GM10847 (cell line): ENCODE data around the gene NBEA.

Experiments
- POLR2A ChIP-seq: IDR thresholded peaks from 2 replicates; pipeline ENCODE4 v1.6.1; 2011; ENCODE audit not compliant: insufficient read length; ENCODE audit errors: extremely low read depth

Gene NBEA

DNA sequence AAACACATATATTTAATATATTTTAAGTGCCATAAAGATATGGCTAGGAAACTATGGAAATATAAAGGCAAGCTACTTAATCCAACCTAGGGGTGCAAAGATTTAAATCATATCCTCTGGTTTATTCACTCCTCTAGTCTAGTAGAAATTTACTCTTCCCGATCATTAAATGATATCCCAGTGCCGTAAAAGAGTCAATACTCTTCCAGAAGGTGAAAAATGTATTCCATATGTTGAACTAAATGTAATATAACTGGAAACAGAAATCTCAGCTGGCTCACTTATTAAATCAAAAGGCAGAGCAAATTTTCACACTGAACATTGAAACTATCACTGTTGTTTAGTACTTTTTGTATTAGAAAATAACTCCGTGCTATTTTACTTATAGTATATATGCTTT lies 523.3 kb downstream of the NBEA start:
- no peak for TF ChIP-seq POLR2A

DNA sequence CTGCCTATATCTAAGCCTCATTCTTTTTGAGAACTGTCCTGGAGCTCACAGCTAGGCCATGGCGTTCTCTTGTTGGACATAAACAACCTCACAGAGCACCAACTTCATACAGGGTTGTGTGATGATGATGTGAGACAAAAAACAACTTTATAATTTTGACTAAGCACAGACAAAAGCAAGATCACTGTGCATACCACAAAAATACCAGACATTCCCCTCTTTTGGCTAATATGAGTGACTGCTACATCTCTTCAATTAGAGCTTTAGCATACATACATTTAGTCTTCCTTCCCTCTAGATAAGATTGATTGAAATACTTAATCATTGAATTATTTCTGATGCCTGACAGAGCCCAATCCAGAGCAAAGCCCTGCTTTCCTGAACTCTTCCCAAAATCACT lies 526.1 kb downstream of the NBEA start:
- no peak for TF ChIP-seq POLR2A

DNA sequence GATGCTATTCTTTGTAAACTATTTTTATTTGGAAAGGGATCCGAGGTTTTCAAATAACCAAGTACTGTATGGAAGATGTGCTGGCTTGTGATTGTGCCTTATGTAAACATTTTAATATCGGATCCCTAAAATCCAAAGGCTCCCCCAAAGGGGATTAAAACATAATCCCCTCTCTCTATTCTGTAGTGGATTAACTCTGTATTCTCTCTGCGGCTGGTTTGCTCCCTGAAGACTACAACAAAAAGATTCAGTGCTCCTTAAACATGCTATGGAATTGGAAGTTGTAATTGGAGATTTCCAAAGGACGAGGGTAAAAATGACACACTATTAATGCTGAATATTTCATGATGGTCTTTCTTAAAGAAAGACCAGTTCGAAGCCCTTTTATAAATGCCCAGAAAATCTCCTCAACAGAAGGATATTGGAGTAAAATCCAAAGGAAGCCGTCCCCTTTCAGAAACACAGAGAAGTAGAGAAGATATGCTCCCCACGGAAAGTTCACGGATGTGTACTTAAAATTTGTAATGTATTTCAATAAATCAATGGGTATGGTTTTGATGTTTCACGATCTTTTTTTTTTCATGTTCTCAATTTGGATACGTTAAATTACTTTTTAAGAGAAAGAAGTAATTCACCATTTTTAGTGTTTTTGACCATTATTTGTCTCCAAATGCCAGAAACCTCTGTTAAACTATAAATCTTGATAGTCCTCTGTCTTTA lies 527.9 kb downstream of the NBEA start:
- no peak for TF ChIP-seq POLR2A

- no peak for TF ChIP-seq POLR2A
These were observed 528.9 kb downstream of the NBEA start for GRCh38 chr13:35470671-35471661.

- no peak for TF ChIP-seq POLR2A
These were observed 529.7 kb downstream of the NBEA start for GRCh38 chr13:35471706-35472322.

DNA sequence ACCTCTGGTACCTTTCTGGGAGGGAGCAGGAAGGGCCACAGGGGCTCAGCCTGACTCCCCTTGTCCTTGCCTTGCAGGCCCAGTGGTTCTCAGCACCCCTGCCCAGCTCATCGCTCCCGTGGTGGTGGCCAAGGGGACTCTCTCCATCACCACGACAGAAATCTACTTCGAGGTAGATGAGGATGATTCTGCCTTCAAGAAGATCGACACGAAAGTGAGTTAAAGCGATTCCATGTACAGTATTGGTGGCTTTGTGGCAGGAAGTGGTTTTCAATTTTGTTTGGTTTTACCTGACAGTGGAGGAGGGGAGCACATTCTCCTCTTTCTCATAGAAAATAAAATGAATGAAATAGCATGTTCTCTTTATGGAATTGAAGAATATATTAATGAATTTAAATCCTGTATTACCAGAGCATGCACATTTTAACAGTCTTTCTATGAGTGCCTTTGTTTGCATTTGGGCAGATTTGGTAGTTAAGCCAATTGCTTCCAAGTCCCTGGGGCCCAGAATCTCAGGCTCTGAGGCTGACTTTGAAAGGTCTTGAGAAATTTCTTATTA lies 530.3 kb downstream of the NBEA start:
- TF ChIP-seq POLR2A, result no peak

DNA sequence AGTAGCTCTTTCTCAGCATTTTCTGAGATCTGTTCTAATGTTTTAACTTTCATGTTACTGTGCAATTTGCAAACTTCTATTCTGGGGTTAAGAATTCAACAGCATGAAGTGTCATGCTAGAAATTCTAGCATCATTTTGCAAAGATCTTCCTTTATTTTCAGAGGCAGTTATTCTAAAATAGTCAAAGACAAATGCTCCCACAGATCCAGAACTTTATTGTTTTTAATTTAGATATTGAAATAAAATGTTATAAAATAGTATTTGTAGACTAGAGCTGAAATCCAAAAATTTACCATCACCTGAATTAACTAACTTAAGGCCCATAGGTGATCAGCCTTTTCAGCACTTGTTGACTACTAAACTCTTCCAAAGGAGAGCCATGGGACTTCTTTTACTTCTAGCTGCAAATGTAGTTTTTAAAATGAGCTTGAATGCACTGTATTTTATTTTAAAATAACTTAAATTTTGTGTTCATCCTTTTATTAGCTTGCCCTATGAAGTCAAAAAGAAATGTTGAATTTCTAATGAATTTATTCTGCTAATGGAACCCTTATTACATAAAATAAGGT lies 531.2 kb downstream of the NBEA start:
- no peak for TF ChIP-seq POLR2A

GRCh38 chr13:35473802-35474201 lies 531.7 kb downstream of the NBEA start:
- TF ChIP-seq POLR2A, result no peak

DNA sequence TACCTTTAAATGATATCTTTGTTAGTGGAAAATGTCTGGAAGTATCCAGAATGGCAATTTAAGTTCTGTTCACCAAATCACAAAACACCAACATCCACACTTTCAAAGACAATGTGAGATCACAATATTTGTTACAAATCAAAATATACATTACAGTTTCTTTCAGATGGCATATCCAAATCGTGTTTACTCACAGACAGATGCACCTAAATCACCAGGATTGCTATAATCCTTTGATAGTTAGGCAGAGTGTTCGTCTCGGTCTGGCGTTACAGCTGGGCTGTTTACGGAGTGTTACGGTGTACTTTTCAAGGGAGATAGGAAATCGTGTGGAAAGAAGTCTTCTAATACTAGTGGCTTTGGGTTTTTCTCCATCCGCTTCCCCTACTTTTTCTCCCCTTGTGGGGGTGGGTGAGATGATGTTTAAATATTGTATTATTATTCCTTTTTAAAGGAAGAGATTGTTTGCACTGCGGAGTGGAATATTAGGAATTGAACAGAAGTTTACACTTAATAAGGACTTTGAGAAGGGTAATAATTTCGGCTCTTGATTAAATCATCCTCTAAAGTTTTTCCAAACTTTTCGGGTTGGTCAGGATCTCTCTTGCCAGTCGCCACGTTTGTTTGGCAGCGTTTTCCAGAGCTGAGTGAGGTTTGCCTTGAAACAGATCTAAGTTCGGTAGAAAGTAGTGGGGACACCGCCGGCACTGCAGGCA lies 532.6 kb downstream of the NBEA start:
- no peak for TF ChIP-seq POLR2A

DNA sequence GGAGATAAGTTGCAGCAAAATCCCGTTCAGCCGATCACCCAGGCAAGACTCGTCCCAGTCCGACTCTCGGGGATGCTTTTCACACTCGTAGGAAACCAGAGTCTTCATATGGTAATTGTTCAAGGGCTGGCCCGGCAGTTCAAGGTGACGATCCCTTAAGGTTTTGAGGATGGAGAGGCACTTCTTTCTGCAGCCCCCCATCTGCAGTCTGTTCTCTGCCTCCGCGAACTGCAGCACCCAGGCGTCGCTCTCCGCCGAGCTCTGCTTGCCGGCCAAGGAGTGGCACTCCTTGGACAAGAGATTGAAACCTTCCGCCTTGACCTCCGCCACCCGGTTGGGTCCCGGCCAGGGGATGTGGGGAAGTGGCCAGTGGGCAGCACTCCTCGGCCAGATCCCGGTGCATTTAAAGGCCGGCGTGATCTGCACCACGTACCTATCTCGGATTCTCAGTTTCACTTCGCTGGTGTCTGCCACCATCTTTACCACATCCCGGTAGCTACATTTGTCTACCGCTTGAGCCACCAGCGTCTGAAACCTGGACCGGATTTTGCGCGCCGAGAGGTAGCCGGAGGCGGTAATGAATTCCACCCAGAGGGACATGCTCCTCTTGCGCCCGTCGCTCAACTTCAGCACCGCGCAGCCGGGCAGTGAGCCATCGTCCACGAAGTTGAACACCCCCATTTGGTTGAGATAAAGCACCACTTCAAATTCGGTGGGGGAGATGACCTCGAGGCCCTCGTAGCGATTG lies 533.3 kb downstream of the NBEA start:
- no peak for TF ChIP-seq POLR2A

DNA sequence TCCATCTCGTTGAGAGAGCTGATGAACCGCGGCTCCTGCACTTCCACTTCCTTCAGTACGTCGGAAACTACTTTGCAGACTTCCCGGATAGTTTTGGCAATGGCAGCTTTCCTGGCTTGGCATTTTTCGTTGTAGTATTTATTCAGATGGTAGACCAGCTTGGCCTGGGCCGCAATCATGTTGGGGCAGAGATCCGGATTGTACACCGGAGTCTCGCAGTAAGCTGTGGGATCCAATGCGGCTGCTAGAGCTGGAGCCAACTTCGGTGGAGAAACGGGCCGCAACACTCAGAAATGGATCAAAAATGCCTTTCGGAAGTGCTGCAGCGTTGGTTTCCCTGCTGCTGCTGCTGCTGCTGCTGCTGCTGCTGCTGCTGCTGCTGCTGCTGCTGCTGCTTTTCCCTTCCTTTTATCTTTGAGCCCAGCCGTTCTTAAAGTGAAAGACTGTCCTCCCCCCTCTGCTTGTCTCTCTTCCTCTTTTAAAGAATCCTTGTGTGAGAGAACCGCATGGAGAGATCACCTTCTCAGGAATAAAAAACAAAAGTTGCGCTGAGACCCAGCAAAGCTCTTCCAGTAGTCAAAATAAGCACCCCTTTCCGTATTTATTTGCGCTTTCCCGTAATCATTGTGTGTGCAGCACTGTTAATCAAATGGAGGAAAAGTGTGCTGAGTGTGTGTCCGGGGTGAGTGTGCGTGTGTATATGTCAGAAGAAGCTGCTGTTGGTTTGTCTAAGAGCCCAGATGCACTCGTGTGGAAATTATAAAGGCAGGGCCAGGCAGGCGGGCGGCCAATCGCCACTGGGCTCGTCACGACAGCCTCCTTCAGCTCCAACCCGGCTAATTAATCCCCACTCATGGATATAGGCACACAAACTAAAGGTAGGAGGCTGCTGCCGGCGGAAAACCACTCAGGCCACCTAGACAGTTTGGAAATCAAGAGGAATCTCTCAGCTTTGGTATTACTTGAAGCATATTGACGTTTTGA lies 534.2 kb downstream of the NBEA start, which contains the start of gene MAB21L1:
Gene MAB21L1 (minus strand): TSS at position 730 of the 984 bp plus-strand sequence. CDS start 551 bp downstream, at position 179.
- no peak for TF ChIP-seq POLR2A

DNA sequence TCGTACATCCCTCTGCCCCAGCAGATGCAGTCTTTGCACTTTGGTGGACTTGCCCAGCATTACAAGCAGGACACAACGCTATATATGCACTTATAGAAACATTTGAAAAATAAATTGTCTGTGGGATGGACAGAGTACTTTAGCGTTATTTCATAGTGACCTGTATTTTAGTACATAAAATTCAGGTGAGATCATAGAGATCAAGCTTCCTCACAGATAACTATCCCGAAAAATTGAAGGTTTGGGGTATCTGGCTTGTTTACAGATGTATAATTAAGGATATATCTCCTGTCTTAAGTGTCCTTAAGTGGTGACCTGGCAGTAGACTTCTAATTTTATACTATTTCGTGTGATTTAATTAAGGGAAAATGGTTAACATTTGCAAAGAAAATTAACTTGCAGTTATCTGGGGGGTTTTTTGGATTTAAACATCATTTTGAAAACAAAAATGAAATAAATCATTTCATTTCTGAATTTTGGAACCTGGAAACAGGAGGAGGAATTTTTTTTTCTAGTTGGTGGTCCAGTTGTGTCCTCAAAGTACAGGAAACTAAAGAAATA lies 535.4 kb downstream of the NBEA start:
- no peak for TF ChIP-seq POLR2A
